Measurements from ENCODE around the gene ANKRD44. TPM values are rescaled to one million over a fixed set of nuclear protein-coding genes. Genes with fewer than 3 reads are reported as not detected.

The ANKRD44 gene
- total RNA-seq, 1 donor from 2014 or later = 3.4 TPM

DNA sequence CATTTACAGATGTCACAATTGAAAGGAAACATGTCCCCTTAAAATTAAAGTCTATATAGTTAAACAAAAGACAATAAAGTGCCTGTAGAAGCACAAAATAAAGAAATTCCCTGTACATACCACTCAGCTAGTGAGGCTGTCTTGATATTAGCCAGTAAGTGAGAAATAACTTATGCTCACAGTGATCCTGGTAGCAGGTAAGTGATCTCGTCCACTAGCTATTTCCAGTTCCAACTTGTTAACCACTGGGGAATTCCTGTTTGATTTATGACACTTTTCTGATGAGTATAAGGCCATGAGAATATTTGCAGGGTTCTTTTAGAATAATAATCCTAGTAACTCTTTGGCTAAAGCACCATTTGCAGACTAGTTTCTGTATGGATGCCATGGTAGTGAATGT is 256.1 kb downstream of the ANKRD44 start:
- no peak overlapping the region for H3K4me2 ChIP-seq
- no peak overlapping the region for H2AFZ ChIP-seq (replicated peaks)
- no peaks in the 10 kb centered on the region for H3K4me1 ChIP-seq
- no peak for DNase-seq (ENCODE audit: low spot score)
- Mint-ChIP-seq H3K9me3 (peaks cover 19% of the 10 kb centered on the region), H3K4me1 (no peaks in the 10 kb centered on the region), H3K27me3 (ENCODE audit: insufficient read depth, low read depth) (no peaks in the 10 kb centered on the region), H3K27ac (no peak overlapping the region), H3K36me3 (no peaks in the 10 kb centered on the region), H3K4me3 (no peak overlapping the region)
- TF ChIP-seq EZH2phosphoT487 (IDR thresholded peaks at IDR 0.05) (no peak), EZH2 (IDR thresholded peaks at IDR 0.05) (no peak), CTCF (IDR thresholded peaks at IDR 0.05) (no peak)
- H4K20me1 ChIP-seq (ENCODE audit: low read depth) = no peaks in the 10 kb centered on the region
- H3K79me2 ChIP-seq (ENCODE audit: low read depth) = no peaks in the 10 kb centered on the region
- no peak overlapping the region for H3K27ac ChIP-seq
- peaks cover 5% of the 10 kb centered on the region for H3K36me3 ChIP-seq
- no peak overlapping the region for H3K4me3 ChIP-seq
- H3F3A ChIP-seq (ENCODE audit: low read depth) = no peaks in the 10 kb centered on the region
- no peaks in the 10 kb centered on the region for H3K27me3 ChIP-seq
- no peaks in the 10 kb centered on the region for H3K9me3 ChIP-seq (ENCODE audit: low read depth)
- no peak overlapping the region for H3K9ac ChIP-seq

DNA sequence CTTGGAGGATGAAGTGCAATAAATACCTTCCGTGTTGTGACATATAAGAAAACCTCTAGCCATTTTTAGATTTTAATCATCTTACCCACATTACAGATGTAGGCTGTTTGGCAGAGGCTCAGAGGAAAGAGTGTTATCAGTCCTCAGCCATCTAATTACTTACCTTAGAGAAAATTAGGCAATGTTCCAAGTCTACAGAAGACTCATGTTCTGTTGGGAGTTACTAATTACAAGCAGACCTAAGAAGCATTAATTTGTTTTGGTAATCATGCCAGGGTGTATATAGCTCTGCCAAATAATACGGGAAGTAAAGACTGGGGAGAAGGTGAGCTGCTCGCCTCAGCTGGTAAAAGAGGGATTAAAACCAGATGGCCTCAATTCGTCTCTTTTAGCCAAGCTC is 258.2 kb downstream of the ANKRD44 start:
- no peak overlapping the region for H2AFZ ChIP-seq (replicated peaks)
- H3K9ac ChIP-seq = no peak overlapping the region
- Mint-ChIP-seq H3K27me3 (ENCODE audit: insufficient read depth, low read depth) (no peaks in the 10 kb centered on the region), H3K9me3 (peaks cover 19% of the 10 kb centered on the region), H3K4me3 (no peak overlapping the region), H3K27ac (no peak overlapping the region), H3K4me1 (no peaks in the 10 kb centered on the region), H3K36me3 (no peaks in the 10 kb centered on the region)
- H3K27ac ChIP-seq = no peak overlapping the region
- no peaks in the 10 kb centered on the region for H3F3A ChIP-seq (ENCODE audit: low read depth)
- no peaks in the 10 kb centered on the region for H4K20me1 ChIP-seq (ENCODE audit: low read depth)
- no peak overlapping the region for H3K4me2 ChIP-seq
- no peaks in the 10 kb centered on the region for H3K4me1 ChIP-seq
- H3K27me3 ChIP-seq = no peaks in the 10 kb centered on the region
- H3K79me2 ChIP-seq (ENCODE audit: low read depth) = no peaks in the 10 kb centered on the region
- DNase-seq (ENCODE audit: low spot score) = no peak
- no peak overlapping the region for H3K4me3 ChIP-seq
- TF ChIP-seq EZH2phosphoT487 (IDR thresholded peaks at IDR 0.05) = no peak
- no peak for TF ChIP-seq CTCF (IDR thresholded peaks at IDR 0.05)
- no peak for TF ChIP-seq EZH2 (IDR thresholded peaks at IDR 0.05)
- H3K9me3 ChIP-seq (ENCODE audit: low read depth) = no peaks in the 10 kb centered on the region
- H3K36me3 ChIP-seq = peaks cover 5% of the 10 kb centered on the region

- H3K27ac Mint-ChIP-seq = no peak overlapping the region
- no peaks in the 10 kb centered on the region for H3K36me3 ChIP-seq
Measured at GRCh38 chr2:197045115-197045514, 265.5 kb downstream of the ANKRD44 start.

DNA sequence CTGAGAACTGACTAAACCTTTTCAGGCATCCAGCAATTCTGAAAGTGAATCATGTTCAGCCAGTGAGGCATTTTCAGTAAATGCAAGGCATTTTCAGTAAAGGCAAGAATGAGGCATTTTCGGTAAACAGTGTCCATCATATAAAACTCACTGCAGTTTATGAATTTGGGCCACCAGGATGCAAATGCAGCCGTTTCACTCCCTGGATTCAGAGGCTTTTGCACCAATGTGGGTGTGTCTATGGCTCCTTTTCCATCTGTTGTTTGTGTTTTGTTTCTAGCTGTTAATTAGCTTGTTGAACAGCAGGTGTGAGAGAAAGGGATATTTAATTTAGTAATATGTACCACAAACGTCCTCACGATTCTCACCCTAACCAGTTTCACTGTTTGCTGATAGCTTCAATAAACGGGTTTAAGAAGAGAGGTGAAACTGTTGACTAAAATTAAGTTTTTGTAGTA is 267.8 kb downstream of the ANKRD44 start:
- H3K4me2 ChIP-seq = no peak overlapping the region
- no peaks in the 10 kb centered on the region for H3K27me3 ChIP-seq
- H3F3A ChIP-seq (ENCODE audit: low read depth) = no peaks in the 10 kb centered on the region
- peaks cover 13% of the 10 kb centered on the region for H3K4me1 Mint-ChIP-seq
- H3K4me3 Mint-ChIP-seq = no peak overlapping the region
- peak overlapping the region; percentile 23 for H2AFZ ChIP-seq (replicated peaks)
- H3K9me3 ChIP-seq (ENCODE audit: low read depth) = no peaks in the 10 kb centered on the region
- no peaks in the 10 kb centered on the region for H3K36me3 ChIP-seq
- H3K36me3 Mint-ChIP-seq = no peaks in the 10 kb centered on the region
- no peaks in the 10 kb centered on the region for H3K9me3 Mint-ChIP-seq
- no peaks in the 10 kb centered on the region for H3K79me2 ChIP-seq (ENCODE audit: low read depth)
- H4K20me1 ChIP-seq (ENCODE audit: low read depth) = no peaks in the 10 kb centered on the region
- DNase-seq (ENCODE audit: low spot score) = no peak
- peaks cover 2% of the 10 kb centered on the region for H3K27me3 Mint-ChIP-seq (ENCODE audit: insufficient read depth, low read depth)
- peaks cover 11% of the 10 kb centered on the region for H3K4me1 ChIP-seq
- TF ChIP-seq CTCF (IDR thresholded peaks at IDR 0.05) (no peak), EZH2 (IDR thresholded peaks at IDR 0.05) (no peak), EZH2phosphoT487 (IDR thresholded peaks at IDR 0.05) (no peak)
- no peak overlapping the region for H3K4me3 ChIP-seq
- H3K27ac ChIP-seq = no peak overlapping the region
- H3K27ac Mint-ChIP-seq = no peak overlapping the region
- no peak overlapping the region for H3K9ac ChIP-seq

More at GRCh38 chr2:197045115-197045514, 265.5 kb downstream of the ANKRD44 start:
- Histone ChIP-seq H3K4me2 (no peak overlapping the region), H3K4me3 (no peak overlapping the region), H3F3A (ENCODE audit: low read depth) (no peaks in the 10 kb centered on the region), H3K4me1 (peaks cover 11% of the 10 kb centered on the region), H3K9ac (no peak overlapping the region), H2AFZ (replicated peaks) (peak overlapping the region; percentile 17), H4K20me1 (ENCODE audit: low read depth) (no peaks in the 10 kb centered on the region), H3K79me2 (ENCODE audit: low read depth) (no peaks in the 10 kb centered on the region), H3K27me3 (no peaks in the 10 kb centered on the region), H3K9me3 (ENCODE audit: low read depth) (no peaks in the 10 kb centered on the region), H3K27ac (no peak overlapping the region)
- Mint-ChIP-seq H3K36me3 (no peaks in the 10 kb centered on the region), H3K9me3 (no peaks in the 10 kb centered on the region), H3K4me1 (peaks cover 13% of the 10 kb centered on the region), H3K27me3 (ENCODE audit: insufficient read depth, low read depth) (no peaks in the 10 kb centered on the region), H3K4me3 (no peak overlapping the region)
- no peak for TF ChIP-seq EZH2 (IDR thresholded peaks at IDR 0.05)
- no peak for DNase-seq (ENCODE audit: low spot score)
